Spleen (tissue), 11 donors: Measurements from ENCODE around the gene TPCN2. TPM values are rescaled to one million over a fixed set of nuclear protein-coding genes. Genes with fewer than 3 reads are reported as not detected.

Experiments
- DNase-seq: peaks from one replicate; pipeline ENCODE4 v3.0.0-alpha.2; 2020
- H3K27ac ChIP-seq, 8 donors: fragments of 200-600 bp; sonication (generic) in 7 of 8; 1 replicate in 4 of 8; 2 replicates in 4 of 8; pipeline versions ENCODE4 v1.5.0 to v1.8.0; 2016 to 2021; ENCODE audit warnings: inconsistent platforms in 4 of 8, mild to moderate bottlenecking in 4 of 8, moderate library complexity in 1 of 8
- H3K27me3 ChIP-seq, 7 donors: fragments of 200-600 bp; sonication (generic) in 6 of 7; replicated peaks in 1 of 7; 1 replicate in 4 of 7; 2 replicates in 3 of 7; pipeline versions ENCODE4 v1.5.0 to v1.8.0; 2016 to 2021; ENCODE audit warnings: inconsistent platforms in 3 of 7, mild to moderate bottlenecking in 1 of 7
- H3K36me3 ChIP-seq, 6 donors: fragments of 200-600 bp; sonication (generic) in 5 of 6; 1 replicate in 4 of 6; 2 replicates in 2 of 6; pipeline versions ENCODE4 v1.5.0 to v1.8.0; 2016 to 2021; ENCODE audit warnings: inconsistent platforms in 2 of 6
- H3K4me1 ChIP-seq, 6 donors: fragments of 200-600 bp; sonication (generic) in 5 of 6; 1 replicate in 3 of 6; 2 replicates in 3 of 6; pipeline versions ENCODE4 v1.5.0 to v1.8.0; 2016 to 2021; ENCODE audit warnings: inconsistent platforms in 3 of 6
- H3K4me3 ChIP-seq, 8 donors: fragments of 200-600 bp; sonication (generic) in 7 of 8; 1 replicate in 4 of 8; 2 replicates in 4 of 8; pipeline versions ENCODE4 v1.5.0 to v1.8.0; 2016 to 2021; ENCODE audit warnings: inconsistent platforms in 4 of 8, mild to moderate bottlenecking in 4 of 8, moderate library complexity in 2 of 8
- H3K9me3 ChIP-seq, 8 donors: fragments of 200-600 bp; sonication (generic) in 7 of 8; 1 replicate in 4 of 8; 2 replicates in 4 of 8; pipeline versions ENCODE4 v1.5.0 to v1.8.0; 2016 to 2021; ENCODE audit warnings: inconsistent platforms in 4 of 8
- CTCF ChIP-seq, 11 experiments: fragments of 200-600 bp in 7 of 11; fragments of 450-650 bp in 4 of 11; sonication (generic) in 4 of 11; IDR thresholded peaks in 8 of 11; conservative IDR thresholded peaks in 3 of 11; 1 replicate in 7 of 11; 2 replicates in 4 of 11; pipeline versions ENCODE4 v1.4.0 to v1.8.0; 2016 to 2021; ENCODE audit warnings: antibody characterized with exemption in 11 of 11, inconsistent platforms in 4 of 11, mild to moderate bottlenecking in 1 of 11
- POLR2A ChIP-seq, 3 donors: fragments of 450-650 bp; IDR thresholded peaks; one replicate each; pipeline ENCODE4 v1.5.1; 2017; ENCODE audit warnings: antibody characterized with exemption in 3 of 3, mild to moderate bottlenecking in 1 of 3
- POLR2AphosphoS5 ChIP-seq, 3 donors: sonication (generic); formaldehyde crosslinking; IDR thresholded peaks; one replicate each; pipeline ENCODE4 v1.5.1; 2017; ENCODE audit warnings: antibody characterized with exemption in 3 of 3
- WGBS, 5 donors: extraction: QIAGEN DNeasy Blood & Tissue Kit in 3 of 5; methylation state at CpG; one replicate each; pipeline versions ENCODE4 v1.1.5 to v1.1.7; 2013 to 2018; 5-methylcytosine and 5-hydroxymethylcytosine counted together
- intact Hi-C: fragments of 100-400 bp; cut with DNase I; formaldehyde crosslinking; loops from one replicate; pipeline ENCODE4 v1.15.0; 2023; ENCODE audit warnings: low total_unique reads
- polyA plus RNA-seq, 3 donors: library from polyadenylated mRNA; stranded (reverse); fragments of 200-250 nt; gene quantifications; one replicate each; pipeline ENCODE4 v1.2.1, GENCODE V29; 2013
- total RNA-seq, 7 donors: library from RNA; depleted of rRNA in 3 of 7; stranded (reverse); fragments of >200 nt in 3 of 7; fragmentation: NEBNext Ultra II Directional in 4 of 7; extraction: Animal tissue kit (Norgen Biotek cat#: 25700) in 4 of 7; gene quantifications; one replicate each; pipeline versions ENCODE4 v1.1.0 to v1.2.1, GENCODE V29; 2016 to 2021
- donor health status: healthy with polysubstance abuse.
- donor health status: DM: no; HTN: no; CAD: no; lungs with moderate emphysema.
- donor health status: DM: no; HTN: no; CAD: no.
- donor health status: Bipolar disorder and iron deficiency.
- donor health status: healthy.
- donor health status: DM: no; HTN: no; CAD: no.
- donor health status: DM: yes; HTN: yes; CAD: no.

TPCN2 gene
- total and polyA plus RNA-seq, 10 donors, result 3.6 to 30.4 (median 24.1) TPM

DNA sequence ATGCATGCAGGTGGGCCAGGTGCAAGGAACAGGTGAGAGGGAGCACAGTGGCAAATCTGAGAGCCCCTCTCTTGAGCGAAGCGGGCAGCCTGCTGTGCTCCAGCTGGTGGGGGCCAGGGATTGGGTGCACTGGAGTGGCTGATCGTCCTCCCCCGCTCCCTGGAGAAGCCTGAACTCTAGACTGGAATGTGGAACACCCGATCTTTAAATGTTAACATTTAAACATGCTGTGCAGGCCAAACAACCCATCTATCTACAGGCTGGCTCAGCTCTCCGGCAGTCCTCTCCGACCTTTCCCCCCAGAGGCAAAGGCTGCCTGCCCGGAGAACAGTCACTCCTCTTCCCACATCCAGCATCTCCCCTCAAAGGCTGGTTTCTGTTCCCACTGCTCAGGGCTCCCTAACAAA lies 40.8 kb upstream of the TPCN2 start:
- Histone ChIP-seq H3K36me3 (peaks cover 0 to 20% (median 0%) of the 10 kb centered on the region in 6 donors), H3K9me3 (no peaks in the 10 kb centered on the region), H3K27ac (peak overlapping the region; percentile 19 to 82 (median 74)), H3K27me3 (peaks cover 0 to 81% (median 47%) of the 10 kb centered on the region in 7 donors), H3K4me1 (peaks cover 0 to 61% (median 18%) of the 10 kb centered on the region in 6 donors), H3K4me3 (no peak overlapping the region)
- DNase-seq, result peak; percentile 43
- intact Hi-C loops, result no loop called here
- TF ChIP-seq POLR2AphosphoS5 (IDR thresholded peaks at IDR 0.05) (peak in 2 of 3 donors; percentile 28 to 57), POLR2A (IDR thresholded peaks at IDR 0.05) (no peak)
- WGBS, 5 donors, result 63 to 80% (median 76%) methylated on average over 8 of the region's 8 CpGs

- TF ChIP-seq POLR2A (IDR thresholded peaks at IDR 0.05) (no peak), POLR2AphosphoS5 (IDR thresholded peaks at IDR 0.05) (peak; percentile 26 to 57 (median 56))
- H3K4me1 ChIP-seq, result peaks cover 0 to 66% (median 28%) of the 10 kb centered on the region in 6 donors
- 65 to 76% (median 72%) methylated on average over 7 to 17 of the region's 17 CpGs for WGBS, 5 donors
- intact Hi-C loops, result no loop called here
- H3K9me3 ChIP-seq, result no peaks in the 10 kb centered on the region
- H3K4me3 ChIP-seq, result peak overlapping the region in 1 of 8 donors; percentile 4
- peak overlapping the region; percentile 19 to 82 (median 74) for H3K27ac ChIP-seq
- peaks cover 0 to 18% (median 0%) of the 10 kb centered on the region in 6 donors for H3K36me3 ChIP-seq
- peaks cover 0 to 81% (median 56%) of the 10 kb centered on the region in 7 donors for H3K27me3 ChIP-seq
- peak; percentile 66 for DNase-seq
These were observed 39.8 kb upstream of the TPCN2 start for GRCh38 chr11:69008737-69009440.

- Histone ChIP-seq H3K36me3 (peaks cover 0 to 14% (median 0%) of the 10 kb centered on the region in 6 donors), H3K9me3 (no peaks in the 10 kb centered on the region), H3K27ac (peak overlapping the region in 7 of 8 donors; percentile 54 to 82 (median 75)), H3K4me1 (peaks cover 0 to 73% (median 34%) of the 10 kb centered on the region in 6 donors), H3K27me3 (peaks cover 0 to 81% (median 57%) of the 10 kb centered on the region in 7 donors), H3K4me3 (no peak overlapping the region)
- TF ChIP-seq POLR2A (IDR thresholded peaks at IDR 0.05), result no peak
- no peak for TF ChIP-seq POLR2AphosphoS5 (IDR thresholded peaks at IDR 0.05)
- no peak for TF ChIP-seq CTCF (IDR thresholded peaks at IDR 0.05 in 8 of 11, conservative IDR thresholded peaks at IDR 0.05 in 3 of 11)
- DNase-seq, result peak; percentile 56
- 62 to 73% (median 69%) methylated on average over 8 to 16 of the region's 16 CpGs for WGBS, 5 donors
- intact Hi-C loops, result no loop called here
These were observed 39.1 kb upstream of the TPCN2 start for GRCh38 chr11:69009441-69010211.

DNA sequence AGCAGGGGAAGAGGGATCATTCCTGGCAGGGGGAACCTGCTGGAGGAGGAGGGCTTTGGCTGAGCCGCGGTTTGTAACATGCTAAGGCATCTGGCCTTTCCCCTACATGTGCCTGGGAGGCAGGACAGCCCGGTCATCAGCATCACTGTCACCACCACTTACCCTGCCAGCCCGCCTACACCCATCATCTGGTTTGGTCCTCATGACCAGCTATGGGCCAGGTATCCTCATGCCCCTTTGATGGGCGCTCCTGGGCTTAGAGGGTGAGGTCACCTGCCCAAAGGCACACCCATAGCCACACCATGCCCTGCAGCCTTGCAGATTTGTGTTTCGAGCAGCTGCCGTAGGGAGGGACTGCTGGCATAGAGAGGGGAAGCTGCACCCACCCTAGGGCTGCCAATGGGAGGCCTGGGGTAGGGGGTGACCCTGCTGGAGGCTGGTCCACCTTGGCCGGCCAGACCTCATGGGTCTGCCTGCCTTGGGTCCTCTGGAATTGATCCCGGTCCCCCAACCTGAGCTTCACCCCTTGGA lies 38.3 kb upstream of the TPCN2 start:
- H3K36me3 ChIP-seq, result peaks cover 0 to 7% (median 0%) of the 10 kb centered on the region in 6 donors
- no peaks in the 10 kb centered on the region for H3K9me3 ChIP-seq
- H3K4me3 ChIP-seq, result peak overlapping the region in 6 of 8 donors; percentile 10 to 63 (median 35)
- peaks cover 0 to 81% (median 51%) of the 10 kb centered on the region in 7 donors for H3K27me3 ChIP-seq
- no peak for TF ChIP-seq POLR2AphosphoS5 (IDR thresholded peaks at IDR 0.05)
- no peak for TF ChIP-seq POLR2A (IDR thresholded peaks at IDR 0.05)
- no peak for TF ChIP-seq CTCF (IDR thresholded peaks at IDR 0.05 in 8 of 11, conservative IDR thresholded peaks at IDR 0.05 in 3 of 11)
- H3K4me1 ChIP-seq, result peaks cover 0 to 81% (median 39%) of the 10 kb centered on the region in 6 donors
- peak overlapping the region in 7 of 8 donors; percentile 64 to 82 (median 75) for H3K27ac ChIP-seq
- intact Hi-C loops, result no loop called here
- 56 to 69% (median 57%) methylated on average over 8 to 9 of the region's 9 CpGs for WGBS, 5 donors
- peak; percentile 52 for DNase-seq
